GM18951 (cell line): ENCODE results near the gene GPHN.

Source experiments
- POLR2A ChIP-seq: IDR thresholded peaks from 4 replicates; pipeline ENCODE4 v1.6.1; 2011; ENCODE audit warnings: mild to moderate bottlenecking; ENCODE audit not compliant: insufficient read length, insufficient read depth; ENCODE audit errors: extremely low read depth
- in situ Hi-C: fragments of 300-500 bp; cut with MboI; formaldehyde crosslinking; loops from one replicate; pipeline ENCODE4 v1.12.0; 2022; ENCODE audit warnings: low sequenced_read_pairs, mixed read lengths, inconsistent platforms; ENCODE audit not compliant: unreplicated experiment

GPHN gene

DNA sequence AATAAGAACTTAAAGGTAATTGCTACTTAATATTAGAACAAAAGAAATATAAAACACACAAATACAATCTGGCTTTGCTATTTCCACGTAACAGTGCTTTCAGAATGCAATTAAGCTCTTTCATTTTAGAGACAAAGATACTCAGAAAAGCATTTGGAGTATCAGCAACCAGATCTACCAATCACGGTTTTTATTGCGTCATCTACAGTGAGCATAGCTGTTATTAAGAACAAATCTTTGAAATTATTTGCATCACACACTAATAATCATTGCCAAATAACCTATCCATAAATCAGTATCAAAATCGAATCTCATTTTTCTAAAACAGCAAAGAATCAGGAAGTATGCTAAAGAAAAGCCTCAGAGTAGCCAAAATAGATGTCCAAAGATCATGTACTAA is 654.4 kb downstream of the GPHN start:
- no peak for TF ChIP-seq POLR2A
- in situ Hi-C loops, result no loop called here

DNA sequence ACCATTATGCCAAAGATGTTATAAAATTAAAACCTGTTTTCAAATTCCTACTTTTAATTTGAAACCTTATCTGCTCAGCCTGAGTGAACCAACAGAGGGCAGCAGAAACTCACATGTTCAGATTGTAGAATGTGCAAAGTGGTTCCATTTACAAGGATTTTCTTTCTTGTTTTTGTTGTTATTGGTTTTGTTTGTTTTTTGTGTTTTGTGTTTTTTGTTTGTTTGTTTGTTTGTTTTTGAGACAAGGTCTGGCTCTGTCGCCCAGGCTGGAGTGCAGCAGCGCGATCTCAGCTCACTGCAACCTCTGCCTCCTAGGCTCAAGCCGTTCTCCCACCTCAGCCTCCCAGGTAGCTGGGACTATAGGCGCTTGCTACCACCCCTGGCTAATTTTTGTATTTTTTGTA is 658.5 kb downstream of the GPHN start:
- TF ChIP-seq POLR2A, result no peak
- in situ Hi-C loops, result no loop called here

- no peak for TF ChIP-seq POLR2A
- in situ Hi-C loops, result no loop called here
Observed at GRCh38 chr14:67167420-67168109, 659.6 kb downstream of the GPHN start.

DNA sequence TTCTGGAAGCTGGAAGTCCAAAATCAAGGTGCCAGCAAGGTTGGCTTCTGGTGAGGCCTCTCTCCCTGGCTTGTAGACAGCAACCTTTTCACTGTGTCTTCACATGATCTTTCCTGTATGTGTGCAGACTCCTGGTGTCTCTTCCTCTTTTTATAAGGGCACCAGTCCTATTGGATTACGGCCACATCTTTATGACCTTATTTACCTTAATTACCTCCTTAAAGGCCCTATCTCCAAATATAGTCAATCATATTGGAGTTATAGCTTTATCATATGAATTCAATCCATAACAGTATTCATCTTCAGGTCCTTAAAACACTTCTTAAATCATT is 660.1 kb downstream of the GPHN start:
- in situ Hi-C loops, result no loop called here

DNA sequence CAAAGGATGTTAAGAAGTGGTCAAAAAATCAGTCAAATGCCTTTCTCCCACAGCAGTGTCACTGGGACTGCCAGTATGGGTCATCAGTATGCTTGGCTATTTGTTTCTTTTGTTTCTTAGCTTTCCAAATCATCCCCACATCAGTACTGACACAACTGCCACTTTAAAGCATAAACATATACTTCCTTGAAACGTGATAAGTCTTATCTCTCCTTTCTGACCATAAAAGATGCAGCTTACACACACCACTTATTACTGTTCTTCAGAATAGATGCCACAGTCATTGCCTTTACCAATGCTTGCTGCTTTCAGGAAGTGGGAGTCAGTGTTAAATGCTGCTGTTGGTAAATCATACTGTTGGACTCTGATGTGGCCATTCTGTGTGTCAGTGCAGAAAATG is 662.7 kb downstream of the GPHN start:
- in situ Hi-C loops, result no loop called here
- TF ChIP-seq POLR2A, result no peak

More for the DNA sequence above, 660.1 kb downstream of the GPHN start:
- TF ChIP-seq POLR2A, result no peak

- in situ Hi-C loops, result no loop called here
- TF ChIP-seq POLR2A, result no peak
Observed at GRCh38 chr14:67172056-67172455, 664.1 kb downstream of the GPHN start.

GRCh38 chr14:67172520-67172919 is 664.6 kb downstream of the GPHN start:
- no peak for TF ChIP-seq POLR2A
- in situ Hi-C loops, result no loop called here

GRCh38 chr14:67173719-67174118 is 665.8 kb downstream of the GPHN start:
- no peak for TF ChIP-seq POLR2A
- in situ Hi-C loops, result no loop called here

DNA sequence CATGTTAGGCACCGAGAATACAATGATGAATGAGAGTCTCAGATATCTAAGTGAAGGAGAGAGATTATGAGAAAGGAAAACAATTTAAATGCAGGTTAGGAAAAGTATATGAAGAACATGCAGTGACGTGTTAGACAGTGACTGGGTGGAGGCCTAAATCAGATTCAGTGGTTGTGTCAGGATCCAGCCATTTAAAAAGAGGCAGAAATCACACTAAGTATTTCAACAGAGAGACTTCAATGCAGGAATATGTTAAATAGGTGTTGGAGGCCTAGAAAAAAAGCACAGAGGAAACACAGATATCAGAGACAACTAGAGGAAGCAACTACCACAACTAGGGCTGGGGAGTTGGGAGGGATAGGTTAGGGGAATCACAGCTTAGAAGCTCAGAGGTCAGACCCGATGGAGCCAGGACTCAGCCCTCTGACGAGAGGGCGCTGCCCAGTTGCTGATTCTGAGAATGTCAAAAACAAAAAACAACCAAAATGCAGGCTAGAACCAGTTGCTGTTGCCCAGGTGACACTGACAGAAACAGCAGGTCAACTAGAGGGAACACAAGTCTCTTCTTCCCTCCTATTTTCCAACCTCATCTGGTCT is 678.3 kb downstream of the GPHN start:
- no peak for TF ChIP-seq POLR2A
- in situ Hi-C loops, result no loop called here

- in situ Hi-C loops, result no loop called here
- no peak for TF ChIP-seq POLR2A
Observed at GRCh38 chr14:67186789-67187584, 679.0 kb downstream of the GPHN start.

DNA sequence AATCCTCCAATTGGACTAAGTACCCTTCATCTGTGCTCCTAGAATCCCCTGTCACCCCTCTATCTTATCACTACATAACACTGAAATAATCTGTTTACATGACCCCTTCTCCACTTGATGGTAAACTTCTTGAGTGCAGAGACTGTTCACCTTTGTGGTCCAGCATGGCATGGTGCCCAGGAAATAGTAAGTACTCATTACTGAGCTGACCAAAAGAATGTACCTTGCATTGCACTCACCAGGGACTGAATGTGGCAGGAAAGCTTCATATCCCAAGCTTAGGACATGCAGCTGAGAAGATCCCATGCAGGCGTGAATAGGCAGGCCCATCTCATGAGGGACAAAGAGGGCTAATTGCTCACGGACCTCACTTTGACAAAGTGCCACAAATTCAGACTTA is 679.9 kb downstream of the GPHN start:
- in situ Hi-C loops, result no loop called here
- no peak for TF ChIP-seq POLR2A

DNA sequence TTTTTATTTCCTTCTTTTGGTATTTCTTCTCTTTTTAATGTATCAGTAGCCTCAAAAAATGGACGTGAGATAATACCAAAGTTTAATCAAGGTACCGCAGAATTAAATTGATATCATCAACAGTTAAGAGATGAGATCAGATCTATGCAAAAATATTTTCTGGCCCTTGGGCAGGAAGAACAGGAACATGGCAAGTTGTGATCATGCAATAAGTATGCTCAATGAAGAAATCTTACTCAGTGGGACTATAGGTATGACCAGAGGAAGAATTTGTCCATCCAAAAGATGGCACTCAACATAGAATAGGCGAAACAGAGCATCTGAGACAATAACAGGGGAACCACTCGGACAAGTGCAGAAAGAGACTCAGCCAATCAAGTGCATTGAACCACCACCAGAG is 680.4 kb downstream of the GPHN start:
- in situ Hi-C loops, result no loop called here

GRCh38 chr14:67191768-67192290 is 683.9 kb downstream of the GPHN start:
- in situ Hi-C loops, result no loop called here
- TF ChIP-seq POLR2A, result no peak

More for the DNA sequence above, 680.4 kb downstream of the GPHN start:
- TF ChIP-seq POLR2A, result no peak
